ENCODE data around the gene PNPLA4. TPM values are rescaled to one million over a fixed set of nuclear protein-coding genes. Genes with fewer than 3 reads are reported as not detected.

The PNPLA4 gene
- total RNA-seq, 1 experiment from 2014 or later: 14.1 TPM

DNA sequence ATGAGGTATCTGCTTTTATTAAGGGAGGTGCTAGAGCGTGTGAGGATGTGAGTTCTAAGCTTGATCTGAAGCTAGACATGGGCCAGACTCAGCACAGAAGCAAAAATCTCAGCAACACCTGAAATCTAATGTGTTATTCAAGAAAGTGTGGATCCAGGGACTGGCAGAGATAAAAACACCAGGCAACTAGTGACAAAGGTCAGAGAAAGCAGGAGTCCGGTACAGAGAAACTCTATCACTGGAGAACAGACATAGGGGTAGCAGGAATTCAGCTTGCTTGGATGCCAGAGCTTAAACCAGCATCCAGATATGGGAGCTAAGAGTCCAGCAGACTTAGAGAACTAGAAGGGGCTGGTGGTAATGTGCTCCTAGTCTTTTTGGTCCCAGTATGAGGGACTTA, 50.3 kb downstream of the PNPLA4 start:
- no peak overlapping the region for H3K4me3 ChIP-seq (ENCODE audit: low read depth, low read length, poor library complexity, severe bottlenecking)

DNA sequence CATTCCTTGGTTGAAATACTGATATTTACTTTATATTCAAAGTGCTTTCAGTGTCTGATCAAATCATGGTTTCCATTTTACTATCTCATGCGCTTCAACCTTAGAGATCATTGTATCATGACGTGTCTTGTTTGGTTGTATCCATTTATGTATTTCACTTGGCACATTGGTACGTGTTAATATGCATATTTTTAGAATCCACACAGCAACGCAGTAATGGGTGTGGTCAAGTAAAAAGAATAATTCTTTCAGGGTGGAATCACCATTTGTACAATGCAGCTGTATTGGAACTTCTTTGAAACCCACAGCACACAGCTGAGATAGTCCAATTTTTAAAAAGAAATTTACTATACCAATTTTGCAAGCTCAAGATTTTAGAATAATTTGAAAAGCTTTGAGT, 55.2 kb downstream of the PNPLA4 start:
- CTCF ChIA-PET: no interaction called here
- no TSS peak for BruUV-seq (replicated peaks)
- Histone ChIP-seq H3K27ac (ENCODE audit: low read depth, low read length, poor library complexity, severe bottlenecking) (no peak overlapping the region), H3K9me3 (ENCODE audit: low read depth, low read length, poor library complexity, severe bottlenecking) (no peaks in the 10 kb centered on the region), H3K36me3 (ENCODE audit: insufficient read depth, low read length, poor library complexity, severe bottlenecking) (no peaks in the 10 kb centered on the region), H3K4me1 (ENCODE audit: insufficient read depth, low read length, poor library complexity, severe bottlenecking) (no peaks in the 10 kb centered on the region), H3K4me3 (ENCODE audit: low read depth, low read length, poor library complexity, severe bottlenecking) (no peak overlapping the region), H3K27me3 (replicated peaks; ENCODE audit: insufficient read depth, low read depth, low read length, poor library complexity) (no peaks in the 10 kb centered on the region)
- intact Hi-C loops (cut with micrococcal nuclease; ENCODE audit: unreplicated experiment): no loop called here
- DNase-seq (ENCODE audit: low spot score): no peak
- POLR2A ChIA-PET (ENCODE audit: low non-redundant PET): no interaction called here
- TF ChIP-seq, protein P1, sequence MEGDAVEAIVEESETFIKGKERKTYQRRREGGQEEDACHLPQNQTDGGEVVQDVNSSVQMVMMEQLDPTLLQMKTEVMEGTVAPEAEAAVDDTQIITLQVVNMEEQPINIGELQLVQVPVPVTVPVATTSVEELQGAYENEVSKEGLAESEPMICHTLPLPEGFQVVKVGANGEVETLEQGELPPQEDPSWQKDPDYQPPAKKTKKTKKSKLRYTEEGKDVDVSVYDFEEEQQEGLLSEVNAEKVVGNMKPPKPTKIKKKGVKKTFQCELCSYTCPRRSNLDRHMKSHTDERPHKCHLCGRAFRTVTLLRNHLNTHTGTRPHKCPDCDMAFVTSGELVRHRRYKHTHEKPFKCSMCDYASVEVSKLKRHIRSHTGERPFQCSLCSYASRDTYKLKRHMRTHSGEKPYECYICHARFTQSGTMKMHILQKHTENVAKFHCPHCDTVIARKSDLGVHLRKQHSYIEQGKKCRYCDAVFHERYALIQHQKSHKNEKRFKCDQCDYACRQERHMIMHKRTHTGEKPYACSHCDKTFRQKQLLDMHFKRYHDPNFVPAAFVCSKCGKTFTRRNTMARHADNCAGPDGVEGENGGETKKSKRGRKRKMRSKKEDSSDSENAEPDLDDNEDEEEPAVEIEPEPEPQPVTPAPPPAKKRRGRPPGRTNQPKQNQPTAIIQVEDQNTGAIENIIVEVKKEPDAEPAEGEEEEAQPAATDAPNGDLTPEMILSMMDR (conservative IDR thresholded peaks at IDR 0.05; ENCODE audit: low read depth, low read length): no peak
- TF ChIP-seq EZH2 (IDR thresholded peaks at IDR 0.05; ENCODE audit: borderline replicate concordance, low read depth, low read length, poor library complexity, severe bottlenecking): no peak

More for the DNA sequence above, 50.3 kb downstream of the PNPLA4 start:
- H3K4me1 ChIP-seq (ENCODE audit: insufficient read depth, low read length, poor library complexity, severe bottlenecking): no peaks in the 10 kb centered on the region
- CTCF ChIA-PET: no interaction called here
- no peak for TF ChIP-seq EZH2 (IDR thresholded peaks at IDR 0.05; ENCODE audit: borderline replicate concordance, low read depth, low read length, poor library complexity, severe bottlenecking)
- TF ChIP-seq, protein P1 (conservative IDR thresholded peaks at IDR 0.05; ENCODE audit: low read depth, low read length): no peak
- no peak for DNase-seq (ENCODE audit: low spot score)
- no peaks in the 10 kb centered on the region for H3K27me3 ChIP-seq (replicated peaks; ENCODE audit: insufficient read depth, low read depth, low read length, poor library complexity)
- no TSS peak for BruUV-seq (replicated peaks)
- no peak overlapping the region for H3K27ac ChIP-seq (ENCODE audit: low read depth, low read length, poor library complexity, severe bottlenecking)
- intact Hi-C loops (cut with micrococcal nuclease; ENCODE audit: unreplicated experiment): no loop called here
- H3K36me3 ChIP-seq (ENCODE audit: insufficient read depth, low read length, poor library complexity, severe bottlenecking): no peaks in the 10 kb centered on the region
- POLR2A ChIA-PET (ENCODE audit: low non-redundant PET): no interaction called here
- no peaks in the 10 kb centered on the region for H3K9me3 ChIP-seq (ENCODE audit: low read depth, low read length, poor library complexity, severe bottlenecking)

DNA sequence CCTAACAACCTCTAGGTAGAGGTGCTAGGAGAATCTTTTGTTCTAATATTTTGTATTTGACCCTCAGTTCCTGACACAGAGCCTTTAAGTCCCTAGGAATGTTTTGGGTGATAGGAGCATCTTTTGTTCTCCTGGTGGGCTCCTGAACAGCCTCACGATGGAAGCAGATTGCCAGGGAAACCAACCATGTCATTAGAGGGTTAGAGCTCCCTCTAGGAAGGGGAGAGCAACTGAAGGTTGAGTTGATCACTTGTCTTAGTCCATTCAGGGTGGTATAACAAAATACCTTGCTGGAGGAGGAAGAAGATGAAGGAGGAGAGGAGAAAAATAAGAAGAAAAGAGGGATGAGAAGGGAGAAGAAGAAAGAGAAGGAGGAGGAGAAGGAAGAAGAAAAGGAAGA, 75.0 kb downstream of the PNPLA4 start:
- H3K4me1 ChIP-seq (ENCODE audit: insufficient read depth, low read length, poor library complexity, severe bottlenecking): no peaks in the 10 kb centered on the region
- no peaks in the 10 kb centered on the region for H3K27me3 ChIP-seq (replicated peaks; ENCODE audit: insufficient read depth, low read depth, low read length, poor library complexity)
- H3K36me3 ChIP-seq (ENCODE audit: insufficient read depth, low read length, poor library complexity, severe bottlenecking): no peaks in the 10 kb centered on the region
- no TSS peak for BruUV-seq (replicated peaks)
- no peak overlapping the region for H3K4me3 ChIP-seq (ENCODE audit: low read depth, low read length, poor library complexity, severe bottlenecking)
- TF ChIP-seq, protein P1 (conservative IDR thresholded peaks at IDR 0.05; ENCODE audit: low read depth, low read length): no peak
- TF ChIP-seq EZH2 (IDR thresholded peaks at IDR 0.05; ENCODE audit: borderline replicate concordance, low read depth, low read length, poor library complexity, severe bottlenecking): no peak
- no peaks in the 10 kb centered on the region for H3K9me3 ChIP-seq (ENCODE audit: low read depth, low read length, poor library complexity, severe bottlenecking)
- POLR2A ChIA-PET (ENCODE audit: low non-redundant PET): no interaction called here
- DNase-seq (ENCODE audit: low spot score): no peak
- intact Hi-C loops (cut with micrococcal nuclease; ENCODE audit: unreplicated experiment): no loop called here
- no peak overlapping the region for H3K27ac ChIP-seq (ENCODE audit: low read depth, low read length, poor library complexity, severe bottlenecking)
- CTCF ChIA-PET: no interaction called here

Other genes starting within 250 kb of the PNPLA4 start
- gene VCX, start 84.2 kb downstream of the PNPLA4 start, total RNA-seq (2021): not detected in 2 replicates
- gene VCX2, start 243.9 kb upstream of the PNPLA4 start, total RNA-seq (2021): not detected in 2 replicates